MCF 10A (cell line): ENCODE data around the gene GJA4. TPM values are rescaled to one million over a fixed set of nuclear protein-coding genes. Genes with fewer than 3 reads are reported as not detected.

Experiments used
- BruUV-seq: library from RNA; stranded (reverse); fragments of 400-500 nt; replicated peaks from 2 replicates; lab custom pipeline; 2021; lab: Mats Ljungman, UMichigan
- CTCF ChIA-PET: fragments of 300-600 bp; sonication (Branson Sonifier 250); formaldehyde crosslinking; extraction: SDS; loops from one replicate; lab custom pipeline; 2021; ENCODE audit warnings: antibody characterized with exemption, inconsistent platforms; lab: Yijun Ruan, JAX
- POLR2A ChIA-PET: fragments of 300-600, 350-650 bp; sonication (Branson Sonifier 250); formaldehyde crosslinking; extraction: SDS; loops from one replicate; lab custom pipeline; 2020; ENCODE audit warnings: antibody characterized with exemption, inconsistent platforms; lab: Yijun Ruan, JAX
- DNase-seq: peaks from one replicate; pipeline ENCODE4 v3.0.0-alpha.2; 2018; ENCODE audit not compliant: unreplicated experiment
- H3K27ac Mint-ChIP-seq: one replicate; pipeline ENCODE4 v1.8.0; 2022; ENCODE audit warnings: mild to moderate bottlenecking, low read depth, mixed read lengths; ENCODE audit not compliant: unreplicated experiment
- H3K27me3 Mint-ChIP-seq: one replicate; pipeline ENCODE4 v1.8.0; 2022; ENCODE audit warnings: mixed read lengths; ENCODE audit not compliant: insufficient read depth, unreplicated experiment
- H3K36me3 Mint-ChIP-seq: one replicate; pipeline ENCODE4 v1.8.0; 2022; ENCODE audit warnings: mild to moderate bottlenecking, moderate library complexity, mixed read lengths; ENCODE audit not compliant: insufficient read depth, unreplicated experiment
- H3K4me1 Mint-ChIP-seq: one replicate; pipeline ENCODE4 v1.8.0; 2022; ENCODE audit warnings: mixed read lengths; ENCODE audit not compliant: insufficient read depth, unreplicated experiment
- H3K4me3 Mint-ChIP-seq: one replicate; pipeline ENCODE4 v1.8.0; 2022; ENCODE audit warnings: mild to moderate bottlenecking, moderate library complexity, mixed read lengths; ENCODE audit not compliant: unreplicated experiment
- H3K9me3 Mint-ChIP-seq: one replicate; pipeline ENCODE4 v1.8.0; 2022; ENCODE audit warnings: mixed read lengths; ENCODE audit not compliant: unreplicated experiment
- intact Hi-C: fragments of 100-400 bp; cut with micrococcal nuclease; formaldehyde crosslinking; loops from 2 replicates; pipeline ENCODE4 v1.14.1; 2022
- total RNA-seq: library from RNA; stranded (reverse); gene quantifications from 2 replicates; pipeline ENCODE4 v1.2.3, GENCODE V29; 2022
- TF ChIP-seq, protein P1 (sequence below): fragments of 200-600 bp; IDR thresholded peaks from one replicate; pipeline ENCODE4 v1.8.0; 2022; ENCODE audit warnings: antibody characterized with exemption, mild to moderate bottlenecking; ENCODE audit not compliant: unreplicated experiment

The GJA4 gene
- total RNA-seq, 1 experiment from 2014 or later = not detected

DNA sequence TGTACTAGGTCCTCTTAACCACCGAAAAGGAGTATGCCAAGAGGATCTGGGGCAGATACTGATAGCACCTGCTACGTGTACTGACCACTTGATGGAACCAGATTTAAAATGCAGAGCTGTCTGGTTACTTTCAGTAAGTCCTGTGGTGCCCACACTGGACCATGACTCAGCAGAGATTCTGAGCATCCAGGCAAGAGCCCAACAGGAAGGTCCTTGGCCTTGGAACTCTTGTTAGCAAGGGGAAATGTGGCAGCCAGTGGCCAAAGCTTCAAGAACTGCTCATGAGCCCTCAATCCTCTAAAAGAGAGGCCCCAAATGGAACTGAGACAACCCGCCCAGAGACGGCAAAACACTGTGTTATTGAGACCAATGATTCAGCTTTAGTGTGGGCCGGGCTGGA lies 42.2 kb upstream of the GJA4 start:
- H3K4me1 Mint-ChIP-seq = peaks cover 8% of the 10 kb centered on the region
- POLR2A ChIA-PET = interaction anchor here (0.7 kb wide), 1 partner anchor 109 kb away, joined by 3 read pairs; the partner anchor contains the start of gene SMIM12
- H3K9me3 Mint-ChIP-seq = peaks cover 9% of the 10 kb centered on the region
- no peak overlapping the region for H3K4me3 Mint-ChIP-seq
- TF ChIP-seq, protein P1, sequence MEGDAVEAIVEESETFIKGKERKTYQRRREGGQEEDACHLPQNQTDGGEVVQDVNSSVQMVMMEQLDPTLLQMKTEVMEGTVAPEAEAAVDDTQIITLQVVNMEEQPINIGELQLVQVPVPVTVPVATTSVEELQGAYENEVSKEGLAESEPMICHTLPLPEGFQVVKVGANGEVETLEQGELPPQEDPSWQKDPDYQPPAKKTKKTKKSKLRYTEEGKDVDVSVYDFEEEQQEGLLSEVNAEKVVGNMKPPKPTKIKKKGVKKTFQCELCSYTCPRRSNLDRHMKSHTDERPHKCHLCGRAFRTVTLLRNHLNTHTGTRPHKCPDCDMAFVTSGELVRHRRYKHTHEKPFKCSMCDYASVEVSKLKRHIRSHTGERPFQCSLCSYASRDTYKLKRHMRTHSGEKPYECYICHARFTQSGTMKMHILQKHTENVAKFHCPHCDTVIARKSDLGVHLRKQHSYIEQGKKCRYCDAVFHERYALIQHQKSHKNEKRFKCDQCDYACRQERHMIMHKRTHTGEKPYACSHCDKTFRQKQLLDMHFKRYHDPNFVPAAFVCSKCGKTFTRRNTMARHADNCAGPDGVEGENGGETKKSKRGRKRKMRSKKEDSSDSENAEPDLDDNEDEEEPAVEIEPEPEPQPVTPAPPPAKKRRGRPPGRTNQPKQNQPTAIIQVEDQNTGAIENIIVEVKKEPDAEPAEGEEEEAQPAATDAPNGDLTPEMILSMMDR = no peak
- no peak overlapping the region for H3K27ac Mint-ChIP-seq
- CTCF ChIA-PET = interaction anchor here (1.0 to 8.9 kb wide), 5 partner anchors 10 to 1118 kb away, joined by 3 to 82 read pairs (median 8); partner anchors contain the start of gene SMIM12
- H3K36me3 Mint-ChIP-seq = no peaks in the 10 kb centered on the region
- intact Hi-C loops = no loop called here
- BruUV-seq = no TSS peak
- H3K27me3 Mint-ChIP-seq = no peaks in the 10 kb centered on the region
- DNase-seq = no peak

DNA sequence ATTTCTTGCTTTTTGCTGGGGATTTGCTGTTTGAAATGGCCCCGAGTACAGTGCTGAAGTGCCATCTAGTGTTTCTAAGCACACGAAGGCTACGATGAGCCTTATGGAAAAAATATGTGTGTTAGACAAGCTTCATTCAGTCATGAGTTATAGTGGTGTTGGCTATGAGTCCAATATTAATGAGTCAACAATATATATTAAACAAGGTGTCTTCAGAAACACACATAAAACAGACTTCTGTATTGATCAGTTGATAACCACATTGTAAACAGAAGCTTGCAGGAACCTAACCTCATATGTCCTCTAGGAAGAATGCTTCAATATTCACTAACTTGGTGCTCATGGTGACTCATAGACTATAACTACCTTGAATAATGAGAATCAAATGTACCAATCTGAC lies 39.6 kb upstream of the GJA4 start:
- TF ChIP-seq, protein P1 = no peak
- ChIA-PET CTCF (interaction anchor here (0.6 to 8.9 kb wide), 5 partner anchors 12 to 1120 kb away, joined by 3 to 82 read pairs (median 5); no protein-coding TSS in a partner anchor), POLR2A (no interaction called here)
- H3K27ac Mint-ChIP-seq = peak overlapping the region; percentile 96
- H3K4me1 Mint-ChIP-seq = peaks cover 16% of the 10 kb centered on the region
- intact Hi-C loops = no loop called here
- H3K4me3 Mint-ChIP-seq = no peak overlapping the region
- H3K27me3 Mint-ChIP-seq = no peaks in the 10 kb centered on the region
- no TSS peak for BruUV-seq
- H3K9me3 Mint-ChIP-seq = peaks cover 9% of the 10 kb centered on the region
- no peak for DNase-seq
- H3K36me3 Mint-ChIP-seq = no peaks in the 10 kb centered on the region

DNA sequence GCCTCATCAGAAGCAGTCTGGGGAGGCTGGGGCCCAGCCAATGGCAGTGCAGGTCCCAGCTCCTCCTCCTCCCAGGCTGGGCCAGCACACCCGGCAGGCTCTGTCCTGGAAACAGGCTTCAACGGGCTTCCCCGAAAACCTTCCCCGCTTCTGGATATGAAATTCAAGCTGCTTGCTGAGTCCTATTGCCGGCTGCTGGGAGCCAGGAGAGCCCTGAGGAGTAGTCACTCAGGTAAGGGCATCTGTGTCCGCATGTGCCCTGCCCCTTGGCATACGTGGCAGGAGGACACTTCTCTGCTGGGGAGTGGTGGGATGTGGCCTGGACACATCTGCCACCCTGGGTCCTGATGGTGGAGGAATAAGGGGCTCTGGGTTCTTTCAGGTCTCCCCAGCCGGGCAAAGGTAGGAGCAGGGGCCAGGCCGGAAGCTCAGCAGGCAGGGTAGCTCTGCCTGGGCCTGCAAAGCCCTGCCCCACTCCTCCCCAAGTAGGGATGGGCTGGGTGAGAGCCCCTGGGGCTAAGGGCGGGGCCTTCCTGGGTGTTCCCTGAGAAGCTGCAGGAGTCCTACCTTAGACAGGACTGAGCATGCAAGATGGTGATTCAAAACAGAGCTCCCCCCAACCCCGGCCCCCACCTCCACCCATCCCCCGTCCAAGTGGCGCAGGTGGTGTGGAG lies 37.7 kb upstream of the GJA4 start, which contains the start of gene GJB5:
Gene GJB5 (plus strand): TSS at position 84 of the 674 bp plus-strand sequence. CDS start 2,284 bp downstream, outside the sequence.
- CTCF ChIA-PET = interaction anchor here (0.6 to 8.9 kb wide), 16 partner anchors 8 to 1122 kb away, joined by 3 to 82 read pairs (median 4); partner anchors contain the start of genes GJB3 and SMIM12
- peak within 1 kb of the TSS; percentile 96 for H3K27ac Mint-ChIP-seq
- H3K9me3 Mint-ChIP-seq = peaks cover 9% of the 10 kb centered on the region

More for the DNA sequence above, 37.7 kb upstream of the GJA4 start, which contains the start of gene GJB5:
- POLR2A ChIA-PET = interaction anchor here (0.5 to 2.1 kb wide), 20 partner anchors 8 to 1801 kb away, joined by 3 to 21 read pairs (median 4); partner anchors contain the start of genes SMIM12 and TMEM35B
- H3K4me1 Mint-ChIP-seq = peaks cover 16% of the 10 kb centered on the region
- BruUV-seq = no TSS peak
- intact Hi-C loops = loop anchor here (1.0 kb wide), 2 partner anchors 8 to 26 kb away; partner anchors contain the start of gene GJB3
- peak; percentile 94 for DNase-seq
- H3K27me3 Mint-ChIP-seq = no peaks in the 10 kb centered on the region
- TF ChIP-seq, protein P1 = no peak
- H3K4me3 Mint-ChIP-seq = peak within 1 kb of the TSS; percentile 93
- no peaks in the 10 kb centered on the region for H3K36me3 Mint-ChIP-seq
